Neural cell (in vitro differentiated cells): ENCODE results near the gene ERFL.

Source experiments
- POLR2AphosphoS5 ChIP-seq: IDR thresholded peaks from 2 replicates; pipeline ENCODE4 v1.6.1; 2012
- RAD21 ChIP-seq: fragments of 450-650 bp; conservative IDR thresholded peaks from 2 replicates; pipeline ENCODE4 v1.6.1; 2014; ENCODE audit warnings: antibody characterized with exemption, mild to moderate bottlenecking, moderate library complexity
- TAF1 ChIP-seq: IDR thresholded peaks from 2 replicates; pipeline ENCODE4 v1.6.1; 2012; ENCODE audit warnings: low read depth
- TF ChIP-seq, protein P1 (sequence below): fragments of 450-650 bp; IDR thresholded peaks from 2 replicates; pipeline ENCODE4 v1.5.1; 2014; ENCODE audit warnings: antibody characterized with exemption, mild to moderate bottlenecking, moderate library complexity; ENCODE audit not compliant: poor library complexity, severe bottlenecking

DNA sequence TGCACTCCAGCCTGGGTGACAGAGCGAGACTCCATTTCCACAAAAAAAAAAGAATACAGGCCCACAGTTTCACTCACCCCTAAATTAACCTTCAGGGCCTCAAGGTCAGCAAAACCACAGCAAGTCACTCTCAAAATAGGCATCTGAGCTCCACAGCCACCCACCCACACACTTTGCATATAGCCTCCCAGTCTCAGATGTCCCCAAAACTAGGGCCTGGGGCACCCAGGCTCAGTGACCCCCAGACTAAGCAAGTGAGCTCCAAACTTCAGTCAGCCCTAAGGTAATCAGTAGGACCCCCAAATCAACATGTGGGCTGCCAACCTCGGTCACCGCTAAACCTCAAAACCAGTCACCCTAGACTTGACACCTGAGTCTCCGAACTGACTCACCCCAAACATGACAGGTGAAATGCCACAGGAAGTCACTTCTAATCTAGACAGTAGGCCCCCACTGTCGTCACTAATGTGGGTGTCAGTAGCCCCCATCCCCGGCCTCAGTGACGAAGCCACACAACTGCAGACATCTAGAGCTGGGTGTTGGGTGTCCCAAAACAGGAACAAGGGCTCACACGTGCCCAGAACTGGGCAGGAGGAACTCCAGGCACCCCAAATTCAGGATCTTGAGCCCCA, 17.0 kb upstream of the ERFL start:
- no peak for TF ChIP-seq POLR2AphosphoS5
- TF ChIP-seq TAF1, result no peak
- TF ChIP-seq, protein P1, sequence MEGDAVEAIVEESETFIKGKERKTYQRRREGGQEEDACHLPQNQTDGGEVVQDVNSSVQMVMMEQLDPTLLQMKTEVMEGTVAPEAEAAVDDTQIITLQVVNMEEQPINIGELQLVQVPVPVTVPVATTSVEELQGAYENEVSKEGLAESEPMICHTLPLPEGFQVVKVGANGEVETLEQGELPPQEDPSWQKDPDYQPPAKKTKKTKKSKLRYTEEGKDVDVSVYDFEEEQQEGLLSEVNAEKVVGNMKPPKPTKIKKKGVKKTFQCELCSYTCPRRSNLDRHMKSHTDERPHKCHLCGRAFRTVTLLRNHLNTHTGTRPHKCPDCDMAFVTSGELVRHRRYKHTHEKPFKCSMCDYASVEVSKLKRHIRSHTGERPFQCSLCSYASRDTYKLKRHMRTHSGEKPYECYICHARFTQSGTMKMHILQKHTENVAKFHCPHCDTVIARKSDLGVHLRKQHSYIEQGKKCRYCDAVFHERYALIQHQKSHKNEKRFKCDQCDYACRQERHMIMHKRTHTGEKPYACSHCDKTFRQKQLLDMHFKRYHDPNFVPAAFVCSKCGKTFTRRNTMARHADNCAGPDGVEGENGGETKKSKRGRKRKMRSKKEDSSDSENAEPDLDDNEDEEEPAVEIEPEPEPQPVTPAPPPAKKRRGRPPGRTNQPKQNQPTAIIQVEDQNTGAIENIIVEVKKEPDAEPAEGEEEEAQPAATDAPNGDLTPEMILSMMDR, result no peak
- TF ChIP-seq RAD21, result no peak
